NCI-H1105 treated with DMSO at 0.1 percent for 48 hours (cell line): ENCODE results near the gene ATAD3A.
"Not testable (repeated sequence)": the region's sequence is repeated elsewhere in the genome, so short reads cannot be mapped to it uniquely, and the experiment has no call there.

ENCODE experiments used
- DNase-seq: peaks from one replicate; lab custom pipeline; 2025; lab: John Stamatoyannopoulos, UW

The ATAD3A gene

DNA sequence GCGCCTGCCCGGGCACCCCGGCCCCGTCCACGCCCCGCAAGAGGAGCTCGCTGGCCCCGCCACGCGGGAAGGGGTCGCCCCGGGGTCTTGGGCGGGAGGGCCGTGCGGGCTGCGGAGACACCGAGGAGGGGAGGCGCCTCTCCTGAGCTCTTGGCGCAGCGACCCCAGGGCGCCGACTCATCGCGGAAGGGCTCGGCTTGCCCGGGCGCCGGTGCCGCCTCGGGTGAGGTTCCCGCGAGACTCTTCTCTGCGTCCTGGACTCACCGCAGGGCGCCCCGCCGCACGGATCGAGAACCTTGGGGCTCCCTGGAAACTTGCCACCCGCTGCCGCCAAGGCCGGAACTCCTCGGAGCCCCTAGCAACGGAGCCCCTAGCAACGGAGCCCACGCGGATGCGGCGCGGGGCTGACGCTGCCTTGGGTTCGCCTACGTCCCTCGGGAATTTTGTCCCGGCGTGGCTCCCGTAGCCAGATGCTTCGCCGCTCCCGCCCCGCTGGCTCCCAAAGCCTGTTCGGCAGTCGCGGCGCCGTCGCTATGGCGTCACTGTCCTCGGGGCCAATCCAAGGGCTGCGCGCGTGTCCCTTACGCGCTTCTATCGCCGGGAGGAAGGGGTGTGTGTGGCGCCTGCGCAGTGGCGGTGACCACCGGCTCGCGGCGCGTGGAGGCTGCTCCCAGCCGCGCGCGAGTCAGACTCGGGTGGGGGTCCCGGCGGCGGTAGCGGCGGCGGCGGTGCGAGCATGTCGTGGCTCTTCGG, at the start of gene ATAD3A:
TSS of gene ATAD3A (plus strand) at position 630 of the 753 bp plus-strand sequence. CDS start at position 737, 107 bp downstream.
- DNase-seq: peak; percentile 95

DNA sequence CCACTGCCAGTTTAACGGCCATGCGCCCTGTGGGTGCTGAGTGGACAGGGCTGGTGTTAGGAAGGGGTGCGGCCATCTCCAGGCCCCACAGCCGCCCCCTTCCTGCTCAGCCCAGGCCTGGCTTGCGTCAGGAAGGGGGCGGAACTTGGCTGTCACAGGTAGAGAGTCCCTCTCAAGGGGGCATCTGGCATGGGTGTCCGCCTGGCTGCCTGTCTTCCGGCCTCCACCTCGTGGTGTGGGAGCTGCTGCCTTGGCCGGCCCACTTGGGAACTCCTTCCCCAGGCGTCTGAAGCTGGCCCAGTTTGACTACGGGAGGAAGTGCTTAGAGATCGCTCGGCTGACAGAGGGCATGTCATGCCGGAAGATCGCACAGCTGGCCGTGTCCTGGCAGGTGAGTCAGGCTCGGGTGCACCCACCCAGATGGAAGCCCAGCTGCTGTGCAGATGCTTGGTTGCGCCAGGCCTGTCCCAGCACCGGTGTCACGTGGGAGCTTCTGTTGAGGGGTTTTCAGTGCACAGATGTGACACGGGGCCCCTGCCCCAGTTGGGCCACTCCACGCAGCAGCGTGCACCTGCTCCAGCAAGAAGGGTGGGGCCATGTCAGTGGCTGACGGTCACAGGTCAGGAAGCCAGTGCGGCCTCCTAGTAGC, 49.5 kb upstream of the ATAD3A start:
- DNase-seq: no peak

DNA sequence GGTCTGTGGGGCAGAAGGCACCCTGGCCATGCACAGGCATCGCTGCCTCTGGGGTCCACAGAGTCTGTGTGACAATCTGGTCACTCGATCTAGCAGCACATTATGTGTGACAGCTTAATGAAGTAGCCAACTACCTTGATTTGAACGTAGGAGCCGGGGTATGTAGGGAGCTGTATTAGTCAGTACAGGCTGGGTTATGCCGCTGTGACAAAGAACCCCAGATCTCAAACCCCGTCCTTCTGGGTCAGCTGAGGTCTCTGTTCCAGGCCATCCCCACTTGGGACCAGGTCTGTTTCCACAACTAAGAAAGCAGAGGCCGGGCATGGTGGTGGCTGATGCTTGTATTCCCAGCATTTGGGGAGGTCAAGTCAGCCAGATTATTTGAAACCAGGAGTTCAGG, 48.6 kb upstream of the ATAD3A start:
- no peak for DNase-seq

DNA sequence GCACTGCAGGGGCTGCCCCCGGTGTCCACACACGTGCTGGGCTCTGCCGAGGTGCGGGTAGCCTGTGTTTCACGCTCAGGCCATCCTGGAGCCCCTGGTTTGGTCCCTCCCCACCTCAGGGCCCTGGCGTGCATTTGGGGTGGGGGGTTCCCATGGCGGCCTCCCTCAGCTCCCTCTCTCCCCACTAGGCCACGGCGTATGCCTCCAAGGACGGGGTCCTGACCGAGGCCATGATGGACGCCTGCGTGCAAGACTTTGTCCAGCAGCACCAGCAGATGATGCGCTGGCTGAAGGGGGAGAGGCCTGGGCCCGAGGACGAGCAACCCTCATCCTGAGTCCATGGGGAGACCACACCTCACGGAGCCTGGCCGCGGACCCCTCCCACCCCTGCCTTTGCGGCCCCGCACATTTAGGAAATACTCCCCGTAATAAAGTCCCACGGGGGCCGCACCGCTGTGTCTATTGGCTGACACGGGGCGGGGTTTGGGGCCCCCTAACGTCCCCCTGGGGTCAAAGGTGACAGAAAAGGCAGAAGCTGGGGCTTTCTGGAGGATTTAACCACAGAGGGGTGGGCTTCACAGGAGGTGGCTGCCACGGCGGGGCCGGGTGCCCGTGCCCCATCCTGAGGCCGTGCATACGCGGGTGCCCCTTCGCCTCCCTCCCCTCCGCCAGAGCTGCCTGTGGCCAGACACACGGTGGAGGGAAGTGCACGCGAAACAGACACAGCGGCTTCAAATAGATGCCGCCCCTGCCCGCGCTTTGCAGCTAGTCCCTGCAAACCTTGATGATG, 43.6 kb upstream of the ATAD3A start:
- not testable (repeated sequence) for DNase-seq

DNA sequence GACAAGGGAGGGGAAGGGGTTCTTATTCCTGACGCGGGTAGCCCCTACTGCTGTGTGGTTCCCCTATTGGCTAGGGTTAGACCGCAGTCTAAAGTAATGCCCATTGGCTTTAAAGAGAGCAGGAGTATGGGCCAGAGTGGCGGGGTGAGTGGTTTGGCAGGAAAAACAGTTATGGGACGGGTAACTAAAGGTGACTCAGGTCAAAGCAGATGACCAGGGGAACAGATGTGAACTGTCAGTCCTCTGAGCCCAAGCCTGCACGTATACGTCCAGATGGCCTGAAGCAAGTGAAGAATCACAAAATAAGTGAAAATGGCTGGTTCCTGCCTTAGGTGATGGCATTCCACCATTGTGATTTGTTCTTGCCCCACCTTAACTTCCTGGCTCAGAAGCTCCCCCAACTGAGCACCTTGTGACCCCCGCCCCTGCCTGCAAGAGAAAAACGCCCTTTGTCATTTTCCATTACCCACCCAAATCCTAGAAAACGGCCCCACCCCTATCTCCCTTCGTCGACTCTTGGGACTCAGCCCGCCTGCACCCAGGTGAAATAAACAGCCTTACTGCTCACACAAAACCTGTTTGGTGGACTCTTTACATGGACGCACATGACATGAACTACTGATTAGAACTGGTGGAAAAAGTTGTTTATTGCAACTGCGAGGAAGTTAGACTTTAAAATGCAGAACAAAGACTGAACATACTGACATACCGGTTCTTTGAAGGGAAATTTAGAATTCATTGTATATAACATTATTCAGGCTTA, 41.2 kb upstream of the ATAD3A start:
- peak; percentile 25 for DNase-seq

DNA sequence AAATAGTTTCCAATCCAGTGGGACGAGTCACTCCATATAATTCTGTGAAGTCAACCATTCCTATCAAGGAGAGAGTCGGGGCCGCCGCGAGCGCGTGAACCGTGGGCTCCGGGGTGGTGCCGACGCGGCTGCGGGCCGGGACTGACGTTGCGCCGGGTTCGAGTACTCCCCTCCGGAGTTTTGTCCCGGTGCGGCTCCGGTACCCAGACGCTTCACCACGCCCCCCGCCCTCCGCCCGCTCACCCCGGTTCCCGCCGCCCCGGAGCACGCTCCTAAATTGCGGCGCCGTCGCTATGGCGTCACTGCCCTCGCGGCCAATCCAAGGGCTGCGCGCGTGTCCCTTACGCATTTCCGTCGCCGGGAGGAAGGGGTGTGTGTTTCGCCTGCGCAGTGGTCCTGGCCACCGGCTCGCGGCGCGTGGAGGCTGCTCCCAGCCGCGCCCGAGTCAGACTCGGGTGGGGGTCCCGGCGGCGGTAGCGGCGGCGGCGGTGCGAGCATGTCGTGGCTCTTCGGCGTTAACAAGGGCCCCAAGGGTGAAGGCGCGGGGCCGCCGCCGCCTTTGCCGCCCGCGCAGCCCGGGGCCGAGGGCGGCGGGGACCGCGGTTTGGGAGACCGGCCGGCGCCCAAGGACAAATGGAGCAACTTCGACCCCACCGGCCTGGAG, 40.4 kb upstream of the ATAD3A start, which contains the start of gene ATAD3B:
TSS of gene ATAD3B (plus strand) at position 377 of the 664 bp plus-strand sequence. CDS start at position 497, 120 bp downstream.
- DNase-seq: peak; percentile 90

DNA sequence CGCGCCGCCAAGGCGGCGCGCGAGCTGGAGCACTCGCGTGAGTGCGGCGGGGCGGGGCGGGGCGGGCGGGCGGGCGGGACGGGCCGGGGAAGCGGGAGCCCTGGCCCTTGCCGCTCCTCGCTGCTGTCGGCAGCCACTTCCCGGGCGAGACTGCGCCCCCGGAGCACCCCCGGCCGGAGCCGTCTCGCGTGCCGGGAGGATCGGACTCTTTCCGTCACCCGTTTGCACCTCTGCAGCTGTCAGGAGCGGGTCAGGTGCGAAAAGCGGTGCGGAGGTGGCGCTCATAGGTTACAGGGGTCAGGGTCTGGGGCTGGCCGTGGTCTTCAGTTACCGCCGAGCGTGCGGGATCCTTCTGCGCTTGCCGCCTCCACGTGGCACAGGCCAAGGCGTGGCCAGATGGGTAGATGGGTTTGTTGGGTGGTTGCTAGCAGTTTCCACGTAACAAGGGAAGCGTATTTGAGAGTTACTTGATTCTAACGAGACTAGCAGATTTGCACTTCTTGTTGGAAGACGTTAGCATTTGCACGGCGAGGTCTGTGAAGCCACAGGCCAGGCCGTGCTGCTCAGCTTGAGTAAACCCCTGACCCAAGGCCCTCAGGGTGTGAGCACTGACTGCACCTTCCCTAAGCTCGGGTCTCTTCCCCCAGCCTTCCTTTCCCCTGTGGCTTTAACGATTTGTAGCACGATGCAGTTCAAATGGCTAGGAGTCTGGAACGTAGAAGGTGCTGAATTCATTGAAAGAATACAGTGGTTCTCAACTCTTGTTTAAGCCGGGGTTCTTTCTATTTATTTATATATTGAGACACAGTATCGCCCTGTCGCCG, 39.7 kb upstream of the ATAD3A start:
- DNase-seq: not testable (repeated sequence)

DNA sequence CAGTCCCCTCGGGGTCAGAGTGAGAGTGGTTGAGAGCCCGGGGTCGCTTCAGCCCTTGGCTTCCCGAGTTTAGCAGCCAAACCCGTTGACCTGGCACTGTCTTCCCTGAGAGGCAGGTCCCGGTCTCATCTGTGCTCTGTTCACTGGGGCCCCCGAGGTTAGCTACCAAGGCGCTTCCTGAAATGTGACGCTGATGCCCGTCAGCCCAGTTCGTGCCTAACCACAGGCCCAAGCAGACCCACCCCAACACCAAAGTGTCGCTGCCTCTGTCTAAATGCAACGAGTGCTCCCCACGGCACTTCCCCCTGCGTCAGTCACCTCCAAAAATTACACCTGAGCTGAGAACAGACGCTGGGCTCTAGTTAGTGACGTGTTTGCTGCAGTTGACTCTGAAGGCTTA, 36.0 kb upstream of the ATAD3A start:
- DNase-seq: not testable (repeated sequence)

DNA sequence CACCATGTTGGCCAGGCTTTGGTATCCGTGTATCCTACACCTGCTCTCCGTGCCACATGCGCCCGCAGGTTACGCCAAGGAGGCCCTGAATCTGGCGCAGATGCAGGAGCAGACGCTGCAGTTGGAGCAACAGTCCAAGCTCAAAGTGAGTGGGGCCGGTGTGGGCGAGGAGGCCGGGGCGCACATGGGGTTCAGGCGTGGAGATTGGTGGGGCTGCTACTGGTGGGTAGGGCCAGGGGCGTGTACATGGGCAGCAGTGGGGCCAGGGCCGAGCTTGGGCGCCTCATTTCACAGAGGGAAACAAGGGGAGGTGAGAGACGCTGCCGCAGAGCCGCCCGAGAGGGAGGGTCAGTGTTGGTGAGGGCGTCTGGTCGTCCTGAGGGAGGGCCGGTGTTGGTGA, 34.8 kb upstream of the ATAD3A start:
- no peak for DNase-seq

DNA sequence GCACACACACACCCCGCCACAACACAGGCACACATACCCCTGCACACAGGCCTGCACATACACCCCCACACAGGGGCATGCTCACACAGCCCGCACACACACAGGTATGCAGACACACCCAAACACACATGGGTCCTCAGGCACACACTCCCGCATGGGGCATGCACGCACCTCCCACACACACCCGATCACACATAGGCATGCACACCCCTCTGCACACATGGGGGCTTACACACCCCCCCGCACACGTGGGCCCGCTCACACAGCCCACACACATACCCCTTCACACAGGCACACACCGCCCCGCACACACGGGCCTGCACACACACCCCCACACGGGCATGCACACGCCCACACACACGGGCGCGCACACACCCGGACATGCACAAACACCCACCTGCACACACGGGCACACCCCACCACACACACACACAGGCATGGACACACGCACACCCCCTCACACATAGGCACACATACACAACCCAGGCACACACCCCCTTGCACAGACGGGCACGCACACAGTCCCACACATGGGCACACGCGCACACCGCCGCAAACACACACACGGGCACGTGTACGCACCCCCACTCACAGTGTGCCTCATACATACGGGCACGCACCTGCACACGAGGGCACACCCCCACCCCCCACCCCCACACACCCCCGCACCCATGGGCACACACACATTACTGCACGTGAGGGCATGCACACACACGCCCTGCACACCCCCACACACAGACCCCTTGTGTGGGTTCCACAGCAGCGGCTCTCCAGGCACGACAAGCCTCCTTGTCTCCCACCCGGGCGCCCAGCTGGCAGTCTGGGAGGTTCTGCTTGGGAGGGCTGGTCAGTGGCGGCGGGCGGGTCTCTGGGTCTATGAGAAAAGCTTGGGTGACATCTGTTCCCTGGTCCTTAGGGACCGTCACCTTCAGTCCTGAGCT, 32.1 kb upstream of the ATAD3A start:
- no peak for DNase-seq

DNA sequence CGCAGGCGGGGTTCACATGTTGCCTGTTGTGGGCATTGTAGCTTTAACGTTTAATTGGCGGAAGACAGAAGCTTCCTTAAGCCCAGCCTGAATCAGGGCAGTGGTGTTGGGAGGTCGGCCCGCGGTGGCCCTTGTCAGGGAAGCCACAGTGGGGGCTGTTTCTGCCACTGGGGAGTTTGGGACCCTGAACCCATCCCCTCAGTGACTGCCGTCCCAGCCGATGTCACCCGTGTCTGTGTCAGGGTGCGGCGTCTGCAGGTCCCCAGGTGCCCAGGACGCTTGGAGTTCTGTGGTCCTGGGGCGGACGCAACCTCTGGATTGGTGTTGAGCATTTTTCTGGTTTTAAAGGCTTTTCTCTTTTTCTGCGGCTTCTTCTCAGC, 31.5 kb upstream of the ATAD3A start:
- DNase-seq: not testable (repeated sequence)

DNA sequence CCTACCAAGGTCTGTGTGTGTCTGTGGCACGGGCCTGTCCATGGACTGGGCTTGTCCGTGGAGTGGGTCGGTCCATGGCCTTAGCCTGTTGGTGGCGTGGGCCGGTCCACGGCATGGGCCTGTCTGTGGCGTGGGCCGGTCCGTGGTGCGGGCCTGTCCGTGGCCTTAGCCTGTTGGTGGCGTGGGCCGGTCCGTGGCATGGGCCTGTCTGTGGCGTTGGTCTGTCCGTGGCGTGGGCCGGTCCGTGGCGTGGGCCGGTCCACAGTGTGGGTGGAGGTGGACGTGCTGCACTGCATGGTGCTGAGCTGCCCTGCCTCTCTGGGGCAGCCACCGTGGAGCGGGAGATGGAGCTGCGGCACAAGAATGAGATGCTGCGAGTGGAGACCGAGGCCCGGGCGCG, 30.2 kb upstream of the ATAD3A start:
- not testable (repeated sequence) for DNase-seq

DNA sequence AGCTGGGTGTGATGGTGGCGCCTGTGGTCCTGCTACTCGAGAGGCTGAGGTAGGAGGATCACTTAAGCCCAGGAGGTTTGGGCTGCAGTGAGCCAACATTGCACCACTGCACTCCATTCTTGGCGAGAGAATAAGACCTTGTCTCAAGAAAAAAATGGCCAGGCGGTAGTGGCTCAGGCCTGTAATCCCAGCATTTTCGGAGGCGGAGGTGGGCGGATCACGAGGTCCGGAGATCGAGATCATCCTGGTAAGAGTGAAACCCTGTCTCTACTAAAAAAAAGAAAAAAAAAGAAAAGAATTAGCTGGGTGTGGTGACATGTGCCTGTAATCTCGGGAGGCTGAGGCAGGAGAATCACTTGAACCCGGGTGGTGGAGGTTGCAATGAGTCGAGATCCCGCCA, 29.1 kb upstream of the ATAD3A start:
- DNase-seq: no peak

DNA sequence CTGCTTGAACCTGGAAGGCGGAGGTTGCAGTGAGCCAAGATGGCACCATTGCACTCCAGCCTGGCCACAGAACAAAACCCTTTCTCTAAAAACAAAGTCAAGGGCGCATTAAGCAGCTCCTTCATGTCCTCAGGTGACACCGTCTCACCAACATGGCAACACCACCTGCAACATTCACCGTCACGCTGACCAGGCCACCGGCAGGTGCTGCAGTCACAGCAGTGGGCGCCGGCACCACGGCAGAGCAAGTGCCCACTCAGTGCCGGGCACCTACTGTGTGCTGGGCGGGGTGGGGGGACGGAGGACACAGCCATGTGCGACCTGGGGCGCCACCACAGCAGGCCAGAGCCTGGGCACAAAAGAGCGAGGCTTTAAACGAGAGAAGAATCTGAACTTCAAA, 28.2 kb upstream of the ATAD3A start:
- no peak for DNase-seq

DNA sequence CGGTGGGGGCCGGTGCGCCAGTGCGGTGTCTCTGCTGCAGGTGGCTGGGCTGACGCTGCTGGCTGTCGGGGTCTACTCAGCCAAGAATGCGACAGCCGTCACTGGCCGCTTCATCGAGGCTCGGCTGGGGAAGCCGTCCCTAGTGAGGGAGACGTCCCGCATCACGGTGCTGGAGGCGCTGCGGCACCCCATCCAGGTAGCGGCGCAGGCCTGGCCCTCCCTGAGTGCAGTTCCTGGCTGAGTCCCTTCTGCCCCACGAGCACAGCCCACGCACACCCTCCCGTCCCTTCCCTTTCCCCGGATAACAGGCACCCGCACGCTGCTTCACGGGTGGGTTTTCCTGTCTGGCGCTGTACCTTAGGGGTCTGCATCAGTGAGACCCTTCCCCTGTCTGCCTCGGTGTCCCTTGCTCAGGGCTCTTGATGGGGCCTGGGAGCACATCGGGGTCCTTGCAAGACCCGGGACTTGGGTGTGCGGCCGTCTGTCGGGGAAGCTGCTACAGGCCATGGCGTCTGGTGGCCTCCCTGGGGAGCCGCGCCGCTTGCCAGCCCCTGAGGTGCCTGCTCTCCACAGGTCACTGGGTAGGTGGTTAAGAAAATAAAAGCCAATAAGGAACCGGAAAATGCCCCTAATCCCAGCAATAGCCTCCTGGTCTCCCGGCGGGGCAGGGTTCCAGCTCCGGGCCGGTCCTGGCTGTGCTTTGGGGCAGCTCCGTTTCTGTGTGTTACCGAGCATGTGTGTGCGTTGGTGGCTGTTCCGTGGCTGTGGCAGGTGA, 26.8 kb upstream of the ATAD3A start:
- not testable (repeated sequence) for DNase-seq

DNA sequence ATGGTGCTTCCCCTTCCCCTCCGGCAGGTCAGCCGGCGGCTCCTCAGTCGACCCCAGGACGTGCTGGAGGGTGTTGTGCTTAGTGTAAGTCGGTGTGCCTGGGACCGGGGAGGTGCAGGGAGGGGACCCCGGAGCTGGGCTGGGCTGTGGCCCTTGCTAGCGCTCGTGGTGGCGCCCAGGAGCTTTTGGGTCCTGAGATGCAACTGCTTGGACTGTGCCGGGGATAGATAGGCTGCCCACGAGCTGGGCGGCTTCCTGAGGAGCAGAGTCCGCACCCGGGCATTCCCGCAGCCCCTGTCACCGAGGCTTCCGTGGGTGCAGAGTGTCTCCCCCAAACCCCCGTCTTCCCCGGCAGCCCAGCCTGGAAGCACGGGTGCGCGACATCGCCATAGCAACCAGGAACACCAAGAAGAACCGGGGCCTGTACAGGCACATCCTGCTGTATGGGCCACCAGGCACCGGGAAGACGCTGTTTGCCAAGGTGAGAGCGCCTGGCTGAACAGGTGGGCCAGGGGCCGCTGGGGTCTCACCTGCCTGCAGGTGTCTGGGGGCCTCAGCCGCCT, 26.1 kb upstream of the ATAD3A start:
- DNase-seq: not testable (repeated sequence)

DNA sequence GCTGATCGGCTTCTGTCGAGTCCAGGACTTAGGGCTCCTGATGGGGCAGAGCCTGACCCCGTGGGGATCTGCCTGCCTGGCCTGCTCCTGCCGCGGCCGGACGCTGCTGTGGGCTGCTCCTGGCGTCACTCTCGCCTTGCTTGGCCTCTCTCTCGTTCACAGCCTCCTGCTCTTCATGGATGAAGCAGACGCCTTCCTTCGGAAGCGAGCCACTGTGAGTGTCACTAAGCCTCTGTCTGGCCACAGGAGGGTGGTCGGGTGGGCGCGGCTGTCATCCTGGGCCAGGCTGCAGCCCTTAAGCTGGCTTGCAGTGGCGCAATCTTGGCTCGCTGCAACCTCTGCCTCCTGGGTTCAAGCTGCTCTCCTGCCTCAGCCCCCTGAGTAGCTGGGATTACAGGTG, 24.3 kb upstream of the ATAD3A start:
- no peak for DNase-seq

DNA sequence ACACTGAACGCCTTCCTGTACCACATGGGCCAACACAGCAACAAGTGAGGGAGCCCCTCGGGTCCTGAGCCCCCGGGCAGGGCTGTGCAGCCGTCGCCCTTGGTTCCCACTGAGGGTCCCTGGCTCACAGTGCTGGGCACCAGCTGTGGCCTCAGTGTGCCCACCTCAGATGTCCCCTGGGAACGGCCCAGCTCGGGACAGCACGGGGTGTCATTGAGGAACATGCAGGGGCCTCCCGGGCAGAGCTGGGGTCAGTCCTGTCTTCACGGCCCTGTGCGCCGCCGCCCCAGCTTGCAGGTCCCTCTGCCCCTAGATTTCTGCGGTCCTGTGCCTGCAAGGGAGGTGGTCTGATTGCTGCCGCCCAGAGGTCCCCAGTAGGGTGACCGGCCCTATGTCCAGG, 22.7 kb upstream of the ATAD3A start:
- DNase-seq: no peak
